Endothelial cell of umbilical vein (primary cell): Measurements from ENCODE around the gene TMBIM6. TPM values are rescaled to one million over a fixed set of nuclear protein-coding genes. Genes with fewer than 3 reads are reported as not detected.

Experiments
- BruUV-seq: library from RNA; stranded (reverse); fragments of 400-500 nt; replicated peaks from 2 replicates; lab custom pipeline; 2021; lab: Mats Ljungman, UMichigan
- CTCF ChIA-PET: fragments of 300-600, 350-600 bp; sonication (Branson Sonifier 250); formaldehyde crosslinking; loops from one replicate; lab custom pipeline; 2021; ENCODE audit warnings: antibody characterized with exemption, inconsistent platforms; lab: Charles Lee
- POLR2A ChIA-PET: fragments of 300-600, 350-600 bp; sonication (Branson Sonifier 250); formaldehyde crosslinking; loops from one replicate; lab custom pipeline; 2021; ENCODE audit warnings: antibody characterized with exemption, inconsistent platforms; lab: Charles Lee
- DNase-seq: peaks from one replicate; pipeline ENCODE4 v3.0.0-alpha.2; 2011; ENCODE audit warnings: low read depth, low spot score
- FAIRE-seq: peaks from 2 replicates; lab custom pipeline; 2011; peaks lifted over from hg19 to GRCh38; lab: Jason Lieb, UNC
- H2AFZ ChIP-seq: 2 replicates; pipeline ENCODE4 v1.6.0; 2012; ENCODE audit warnings: low read depth, low read length, control low read depth, inconsistent platforms
- H3K27ac ChIP-seq: 2 replicates; pipeline ENCODE4 v1.5.1; 2011; ENCODE audit warnings: low read depth, mild to moderate bottlenecking, control low read depth, low read length, moderate library complexity; ENCODE audit not compliant: insufficient read depth
- H3K27me3 ChIP-seq, 2 experiments: 2 replicates each; pipeline versions ENCODE4 v1.6.0 to v1.6.1; 2011; ENCODE audit warnings: low read length in 2 of 2, mixed read lengths in 1 of 2; ENCODE audit not compliant: control insufficient read depth in 2 of 2, insufficient read depth in 2 of 2
- H3K36me3 ChIP-seq, 2 experiments: 2 replicates in 1 of 2; 3 replicates in 1 of 2; pipeline ENCODE4 v1.5.1; 2011; ENCODE audit warnings: low read length in 2 of 2, mild to moderate bottlenecking in 1 of 2, moderate library complexity in 1 of 2; ENCODE audit not compliant: control insufficient read depth in 2 of 2, insufficient read depth in 2 of 2; ENCODE audit errors: extremely low read depth in 1 of 2
- H3K4me1 ChIP-seq: 3 replicates; pipeline ENCODE4 v1.5.1; 2011; ENCODE audit warnings: mild to moderate bottlenecking, low read length; ENCODE audit not compliant: control insufficient read depth, insufficient read depth; ENCODE audit errors: extremely low read depth
- H3K4me2 ChIP-seq: 2 replicates; pipeline ENCODE4 v1.6.1; 2011; ENCODE audit warnings: low read length, control low read depth, mixed read lengths; ENCODE audit not compliant: insufficient read depth
- H3K4me3 ChIP-seq, 3 experiments: fragments of 200-600 bp in 1 of 3; sonication (generic), shearing (Covaris generic) in 1 of 3; replicated peaks in 1 of 3; 2 replicates each; pipeline ENCODE4 v1.5.1; 2011 to 2016; ENCODE audit warnings: control low read depth in 3 of 3, low read length in 3 of 3, mild to moderate bottlenecking in 2 of 3, inconsistent platforms in 1 of 3, low read depth in 1 of 3, moderate library complexity in 1 of 3; ENCODE audit not compliant: insufficient read depth in 1 of 3
- H3K79me2 ChIP-seq: 2 replicates; pipeline ENCODE4 v1.6.0; 2012; ENCODE audit warnings: low read length, inconsistent platforms; ENCODE audit not compliant: control insufficient read depth, insufficient read depth
- H3K9ac ChIP-seq: replicated peaks from 2 replicates; pipeline ENCODE3; 2011; ENCODE audit warnings: low read length, control low read depth; ENCODE audit not compliant: insufficient read depth; ENCODE audit errors: extremely low read depth
- H3K9me1 ChIP-seq: replicated peaks from 3 replicates; pipeline ENCODE4 v1.6.0; 2011; ENCODE audit warnings: mild to moderate bottlenecking, low read length; ENCODE audit not compliant: control insufficient read depth, insufficient read depth; ENCODE audit errors: extremely low read depth
- H3K9me3 ChIP-seq: replicated peaks from 2 replicates; pipeline ENCODE4 v1.5.1; 2012; ENCODE audit warnings: low read length, inconsistent platforms; ENCODE audit not compliant: control insufficient read depth, insufficient read depth
- H4K20me1 ChIP-seq: replicated peaks from 2 replicates; pipeline ENCODE3; 2011; ENCODE audit warnings: mild to moderate bottlenecking, low read length; ENCODE audit not compliant: control insufficient read depth, insufficient read depth; ENCODE audit errors: extremely low read depth
- EZH2 ChIP-seq: IDR thresholded peaks from 2 replicates; pipeline ENCODE4 v1.6.1; 2012; ENCODE audit warnings: borderline replicate concordance, low read depth, mild to moderate bottlenecking, moderate library complexity, low read length, inconsistent platforms; ENCODE audit not compliant: severe bottlenecking
- FOS ChIP-seq: IDR thresholded peaks from 2 replicates; pipeline ENCODE4 v1.6.1; 2011; ENCODE audit warnings: mild to moderate bottlenecking, low read length, moderate library complexity, borderline replicate concordance; ENCODE audit not compliant: insufficient read depth
- GATA2 ChIP-seq: IDR thresholded peaks from 2 replicates; pipeline ENCODE4 v1.7.0; 2011; ENCODE audit warnings: low read depth, mild to moderate bottlenecking, moderate library complexity, mixed read lengths, low read length; ENCODE audit not compliant: insufficient read length, insufficient read depth
- JUN ChIP-seq: IDR thresholded peaks from 2 replicates; pipeline ENCODE4 v1.6.1; 2011; ENCODE audit warnings: borderline replicate concordance, low read depth; ENCODE audit not compliant: insufficient read length, insufficient read depth
- MYC ChIP-seq: IDR thresholded peaks from one replicate; pipeline ENCODE4 v1.6.1; 2011; ENCODE audit warnings: mild to moderate bottlenecking, low read depth, low read length
- POLR2A ChIP-seq: IDR thresholded peaks from 2 replicates; pipeline ENCODE4 v1.6.1; 2012; ENCODE audit warnings: low read depth, mild to moderate bottlenecking, control low read depth, low read length
- POLR2AphosphoS5 ChIP-seq: IDR thresholded peaks from 2 replicates; pipeline ENCODE4 v1.6.1; 2012; ENCODE audit warnings: low read depth, mild to moderate bottlenecking, control low read depth, low read length, moderate library complexity; ENCODE audit not compliant: insufficient read depth
- dilution Hi-C: fragments of 300-500 bp; cut with MboI; formaldehyde crosslinking; loops from one replicate; pipeline ENCODE4 v1.15.0; 2019; ENCODE audit warnings: low sequenced_read_pairs; ENCODE audit not compliant: extremely low pct_ligation_motif_present
- intact Hi-C: fragments of 100-400 bp; cut with micrococcal nuclease; formaldehyde crosslinking; loops from one replicate; pipeline ENCODE4 v1.10.0; 2022
- polyA plus RNA-seq, 4 experiments: library from polyadenylated mRNA; depleted of rRNA in 3 of 4; stranded (reverse) in 3 of 4; unstranded in 1 of 4; fragments of >200 nt; gene quantifications; 2 replicates each; pipeline versions ENCODE4 v1.2.1 to v1.2.3, GENCODE V29; 2011 to 2012; ENCODE audit warnings: missing spikeins in 1 of 4
- total RNA-seq: library from RNA; stranded (reverse); gene quantifications from 2 replicates; pipeline ENCODE4 v1.2.3, GENCODE V29; 2021
- TF ChIP-seq, protein P1 (sequence below): IDR thresholded peaks from 2 replicates; pipeline ENCODE4 v1.6.1; 2011; ENCODE audit not compliant: insufficient read depth, insufficient read length
- TF ChIP-seq, protein P2 (sequence below), 2 donors: IDR thresholded peaks; 1 replicate in 1 of 2; 2 replicates in 1 of 2; pipeline ENCODE4 v1.5.1; 2011; ENCODE audit warnings: low read length in 2 of 2, mild to moderate bottlenecking in 2 of 2, moderate library complexity in 2 of 2, control low read depth in 1 of 2, inconsistent platforms in 1 of 2, low read depth in 1 of 2; ENCODE audit not compliant: insufficient read depth in 1 of 2; ENCODE audit errors: extremely low read depth in 1 of 2

Gene TMBIM6
- total and polyA plus RNA-seq, 2 donors (not counting 3 experiments of a cell fraction or from before 2014, with no cell fraction given): 393 to 579 TPM

DNA sequence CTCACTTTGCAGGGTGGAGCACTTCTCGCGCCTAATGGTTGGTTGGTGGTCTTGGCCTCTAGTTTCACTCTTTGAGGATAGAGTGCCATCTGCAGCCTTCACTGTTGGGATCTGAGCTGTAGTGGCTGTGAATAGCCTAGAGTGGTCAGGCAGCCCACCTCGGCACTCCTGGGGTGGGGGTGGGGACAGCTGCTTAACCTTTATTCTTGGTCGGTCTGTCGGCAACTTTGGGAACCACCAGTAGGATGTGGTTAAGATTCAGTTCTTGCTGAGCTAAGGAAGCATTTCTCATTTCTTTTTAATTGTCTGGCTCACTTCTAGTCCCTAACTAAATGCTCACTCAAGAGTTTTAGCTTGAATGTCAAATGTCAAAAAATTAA lies 21.1 kb downstream of the TMBIM6 start:
- POLR2A ChIA-PET: interaction anchor here (1.6 kb wide), 1 partner anchor 21 kb away, joined by 5 read pairs; the partner anchor contains the start of gene TMBIM6
- Histone ChIP-seq H3K36me3 (peaks cover 32 to 46% of the 10 kb centered on the region in 2 experiments), H2AFZ (no peak overlapping the region), H3K27ac (no peak overlapping the region), H4K20me1 (no peaks in the 10 kb centered on the region), H3K4me1 (peaks cover 19% of the 10 kb centered on the region), H3K9me1 (no peaks in the 10 kb centered on the region), H3K9me3 (no peaks in the 10 kb centered on the region), H3K79me2 (no peaks in the 10 kb centered on the region), H3K4me2 (no peak overlapping the region), H3K27me3 (no peaks in the 10 kb centered on the region), H3K9ac (no peak overlapping the region), H3K4me3 (no peak overlapping the region)
- no TSS peak for BruUV-seq
- TF ChIP-seq GATA2 (no peak), POLR2A (no peak), JUN (no peak), FOS (no peak), POLR2AphosphoS5 (no peak), EZH2 (no peak), MYC (no peak)
- TF ChIP-seq, protein P1, sequence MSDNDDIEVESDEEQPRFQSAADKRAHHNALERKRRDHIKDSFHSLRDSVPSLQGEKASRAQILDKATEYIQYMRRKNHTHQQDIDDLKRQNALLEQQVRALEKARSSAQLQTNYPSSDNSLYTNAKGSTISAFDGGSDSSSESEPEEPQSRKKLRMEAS: no peak
- TF ChIP-seq, protein P2, sequence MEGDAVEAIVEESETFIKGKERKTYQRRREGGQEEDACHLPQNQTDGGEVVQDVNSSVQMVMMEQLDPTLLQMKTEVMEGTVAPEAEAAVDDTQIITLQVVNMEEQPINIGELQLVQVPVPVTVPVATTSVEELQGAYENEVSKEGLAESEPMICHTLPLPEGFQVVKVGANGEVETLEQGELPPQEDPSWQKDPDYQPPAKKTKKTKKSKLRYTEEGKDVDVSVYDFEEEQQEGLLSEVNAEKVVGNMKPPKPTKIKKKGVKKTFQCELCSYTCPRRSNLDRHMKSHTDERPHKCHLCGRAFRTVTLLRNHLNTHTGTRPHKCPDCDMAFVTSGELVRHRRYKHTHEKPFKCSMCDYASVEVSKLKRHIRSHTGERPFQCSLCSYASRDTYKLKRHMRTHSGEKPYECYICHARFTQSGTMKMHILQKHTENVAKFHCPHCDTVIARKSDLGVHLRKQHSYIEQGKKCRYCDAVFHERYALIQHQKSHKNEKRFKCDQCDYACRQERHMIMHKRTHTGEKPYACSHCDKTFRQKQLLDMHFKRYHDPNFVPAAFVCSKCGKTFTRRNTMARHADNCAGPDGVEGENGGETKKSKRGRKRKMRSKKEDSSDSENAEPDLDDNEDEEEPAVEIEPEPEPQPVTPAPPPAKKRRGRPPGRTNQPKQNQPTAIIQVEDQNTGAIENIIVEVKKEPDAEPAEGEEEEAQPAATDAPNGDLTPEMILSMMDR (IDR thresholded peaks at IDR 0.05; ENCODE audit: extremely low read depth in 1 of 2, insufficient read depth in 1 of 2, low read depth in 1 of 2, low read length in 2 of 2): no peak
- dilution Hi-C loops: no loop called here
- DNase-seq (no peak), FAIRE-seq (no peak)
- CTCF ChIA-PET: interaction anchor here (0.6 to 6.1 kb wide), 33 partner anchors 8 to 1442 kb away, joined by 3 to 54 read pairs (median 4); partner anchors contain the start of genes BCDIN3D and TMBIM6
- intact Hi-C loops: loop anchor here (2.0 kb wide), 1 partner anchor 118 kb away; no protein-coding TSS in a partner anchor
